ENCODE data around the gene DSCAM.

DNA sequence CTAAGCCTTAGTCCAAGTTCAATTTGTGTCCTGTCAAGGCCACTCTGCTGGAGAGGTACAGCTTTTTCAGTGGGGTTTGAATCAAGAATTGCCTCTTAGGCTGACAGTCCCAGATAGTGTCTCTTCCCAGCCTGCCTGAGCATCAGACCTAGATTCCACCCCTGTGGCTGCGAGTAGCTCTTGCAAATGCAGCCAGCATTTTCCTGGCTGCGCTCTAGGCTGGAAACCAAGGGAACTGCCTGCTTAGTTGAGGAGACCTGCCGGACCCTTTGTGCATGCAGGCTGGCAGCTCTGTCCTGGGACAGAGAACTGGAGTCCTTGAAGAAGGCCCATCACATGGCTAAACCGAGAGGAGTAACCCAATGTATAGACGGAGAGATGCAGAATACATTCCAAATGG, 686.0 kb downstream of the DSCAM start:
- no peak for TF ChIP-seq EZH2phosphoT487 (conservative IDR thresholded peaks at IDR 0.05; ENCODE audit: low read length)
- TF ChIP-seq, protein P1, sequence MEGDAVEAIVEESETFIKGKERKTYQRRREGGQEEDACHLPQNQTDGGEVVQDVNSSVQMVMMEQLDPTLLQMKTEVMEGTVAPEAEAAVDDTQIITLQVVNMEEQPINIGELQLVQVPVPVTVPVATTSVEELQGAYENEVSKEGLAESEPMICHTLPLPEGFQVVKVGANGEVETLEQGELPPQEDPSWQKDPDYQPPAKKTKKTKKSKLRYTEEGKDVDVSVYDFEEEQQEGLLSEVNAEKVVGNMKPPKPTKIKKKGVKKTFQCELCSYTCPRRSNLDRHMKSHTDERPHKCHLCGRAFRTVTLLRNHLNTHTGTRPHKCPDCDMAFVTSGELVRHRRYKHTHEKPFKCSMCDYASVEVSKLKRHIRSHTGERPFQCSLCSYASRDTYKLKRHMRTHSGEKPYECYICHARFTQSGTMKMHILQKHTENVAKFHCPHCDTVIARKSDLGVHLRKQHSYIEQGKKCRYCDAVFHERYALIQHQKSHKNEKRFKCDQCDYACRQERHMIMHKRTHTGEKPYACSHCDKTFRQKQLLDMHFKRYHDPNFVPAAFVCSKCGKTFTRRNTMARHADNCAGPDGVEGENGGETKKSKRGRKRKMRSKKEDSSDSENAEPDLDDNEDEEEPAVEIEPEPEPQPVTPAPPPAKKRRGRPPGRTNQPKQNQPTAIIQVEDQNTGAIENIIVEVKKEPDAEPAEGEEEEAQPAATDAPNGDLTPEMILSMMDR (IDR thresholded peaks at IDR 0.05; ENCODE audit: insufficient read depth, low read length, poor library complexity, severe bottlenecking) = no peak

Measured in SU-DHL-6 (cell line).